H9 (cell line): Measurements from ENCODE around the gene AGO3. TPM values are rescaled to one million over a fixed set of nuclear protein-coding genes. Genes with fewer than 3 reads are reported as not detected.

Experiments
- DNase-seq: peaks from one replicate; pipeline ENCODE4 v3.0.0-alpha.2; 2017
- H2AFZ ChIP-seq: one replicate; pipeline ENCODE4 v1.6.1; 2013; ENCODE audit warnings: mild to moderate bottlenecking, low read length, control low read depth, moderate library complexity
- H2AK5ac ChIP-seq: 2 replicates; pipeline ENCODE4 v1.6.1; 2013; ENCODE audit warnings: low read length, control low read depth, mixed read lengths; ENCODE audit not compliant: insufficient read length
- H2BK120ac ChIP-seq: one replicate; pipeline ENCODE4 v1.6.1; 2013; ENCODE audit warnings: low read depth, mild to moderate bottlenecking, low read length, control low read depth, inconsistent platforms; ENCODE audit not compliant: poor library complexity, severe bottlenecking
- H2BK12ac ChIP-seq: 2 replicates; pipeline ENCODE4 v1.6.1; 2013; ENCODE audit warnings: low read length, control low read depth, mixed read lengths, low read depth; ENCODE audit not compliant: insufficient read length
- H2BK15ac ChIP-seq: 2 replicates; pipeline ENCODE4 v1.6.1; 2013; ENCODE audit warnings: low read depth, low read length, control low read depth
- H2BK20ac ChIP-seq: one replicate; pipeline ENCODE4 v1.6.1; 2013; ENCODE audit warnings: low read depth, mild to moderate bottlenecking, low read length, control low read depth, inconsistent platforms; ENCODE audit not compliant: poor library complexity, severe bottlenecking
- H2BK5ac ChIP-seq: 2 replicates; pipeline ENCODE4 v1.6.1; 2013; ENCODE audit warnings: low read length, control low read depth, mixed read lengths; ENCODE audit not compliant: insufficient read length
- H3K14ac ChIP-seq: 2 replicates; pipeline ENCODE4 v1.6.1; 2013; ENCODE audit warnings: low read length, control low read depth; ENCODE audit not compliant: insufficient read depth
- H3K18ac ChIP-seq: 2 replicates; pipeline ENCODE4 v1.6.1; 2013; ENCODE audit warnings: low read depth, mild to moderate bottlenecking, mixed read lengths, low read length, control low read depth; ENCODE audit not compliant: insufficient read length
- H3K23ac ChIP-seq: 2 replicates; pipeline ENCODE4 v1.6.1; 2013; ENCODE audit warnings: low read length, control low read depth, mixed read lengths, low read depth; ENCODE audit not compliant: insufficient read length
- H3K23me2 ChIP-seq: 2 replicates; pipeline ENCODE4 v1.6.1; 2013; ENCODE audit warnings: low read depth, mild to moderate bottlenecking, mixed read lengths, low read length, control low read depth; ENCODE audit not compliant: insufficient read length, poor library complexity, severe bottlenecking
- H3K27ac ChIP-seq: 2 replicates; pipeline ENCODE4 v1.5.1; 2013; ENCODE audit warnings: low read length, control low read depth, mixed read lengths, low read depth; ENCODE audit not compliant: insufficient read length
- H3K27me3 ChIP-seq: 2 replicates; pipeline ENCODE4 v1.6.1; 2013; ENCODE audit warnings: low read length, control low read depth, inconsistent platforms; ENCODE audit not compliant: insufficient read depth
- H3K4ac ChIP-seq: 2 replicates; pipeline ENCODE4 v1.6.1; 2013; ENCODE audit warnings: low read depth, mild to moderate bottlenecking, control low read depth, inconsistent platforms, low read length, moderate library complexity
- H3K4me1 ChIP-seq: 2 replicates; pipeline ENCODE4 v1.6.1; 2013; ENCODE audit warnings: low read length, control low read depth, inconsistent platforms; ENCODE audit not compliant: insufficient read depth
- H3K4me2 ChIP-seq: 2 replicates; pipeline ENCODE4 v1.6.1; 2013; ENCODE audit warnings: low read length, control low read depth, mixed read lengths; ENCODE audit not compliant: insufficient read length, insufficient read depth
- H3K56ac ChIP-seq: 2 replicates; pipeline ENCODE4 v1.6.1; 2013; ENCODE audit warnings: low read depth, mild to moderate bottlenecking, mixed read lengths, low read length, control low read depth; ENCODE audit not compliant: insufficient read length
- H3K79me1 ChIP-seq: 2 replicates; pipeline ENCODE4 v1.6.1; 2013; ENCODE audit warnings: low read depth, mild to moderate bottlenecking, moderate library complexity, low read length, control low read depth, inconsistent platforms; ENCODE audit not compliant: insufficient read depth, poor library complexity, severe bottlenecking
- H3K79me2 ChIP-seq: 2 replicates; pipeline ENCODE4 v1.6.1; 2013; ENCODE audit warnings: low read length, control low read depth, inconsistent platforms; ENCODE audit not compliant: insufficient read depth
- H3K9ac ChIP-seq: 2 replicates; pipeline ENCODE4 v1.6.1; 2013; ENCODE audit warnings: low read length, control low read depth, mixed read lengths; ENCODE audit not compliant: insufficient read length; ENCODE audit errors: extremely low read depth
- H3K9me3 ChIP-seq: one replicate; pipeline ENCODE4 v1.6.1; 2013; ENCODE audit warnings: low read depth, low read length, inconsistent platforms; ENCODE audit not compliant: control insufficient read depth
- H3T11ph ChIP-seq: one replicate; pipeline ENCODE4 v1.6.1; 2013; ENCODE audit warnings: mild to moderate bottlenecking, low read length, control low read depth, inconsistent platforms
- H4K20me1 ChIP-seq: one replicate; pipeline ENCODE4 v1.6.1; 2013; ENCODE audit not compliant: control insufficient read depth, insufficient read length, insufficient read depth
- H4K5ac ChIP-seq: 2 replicates; pipeline ENCODE4 v1.6.1; 2013; ENCODE audit warnings: low read depth, mild to moderate bottlenecking, mixed read lengths, low read length, control low read depth; ENCODE audit not compliant: insufficient read length
- H4K8ac ChIP-seq: replicated peaks from 2 replicates; pipeline ENCODE4 v1.6.1; 2013; ENCODE audit warnings: low read length, control low read depth, mixed read lengths, low read depth; ENCODE audit not compliant: insufficient read length
- H4K91ac ChIP-seq: 2 replicates; pipeline ENCODE4 v1.6.1; 2013; ENCODE audit warnings: low read depth, mild to moderate bottlenecking, moderate library complexity, mixed read lengths, low read length, control low read depth; ENCODE audit not compliant: insufficient read length
- H3K27ac Mint-ChIP-seq, 3 experiments: 2 replicates in 2 of 3; 3 replicates in 1 of 3; pipeline ENCODE4 v1.8.0; 2020 to 2021; ENCODE audit warnings: mixed read lengths in 3 of 3, mild to moderate bottlenecking in 1 of 3, moderate library complexity in 1 of 3
- H3K27me3 Mint-ChIP-seq: 2 replicates; pipeline ENCODE4 v1.8.0; 2021; ENCODE audit warnings: low read depth, mild to moderate bottlenecking, moderate library complexity, mixed read lengths
- H3K36me3 Mint-ChIP-seq, 3 experiments: 2 replicates in 2 of 3; 3 replicates in 1 of 3; pipeline ENCODE4 v1.8.0; 2020 to 2021; ENCODE audit warnings: low read depth in 3 of 3, mixed read lengths in 3 of 3; ENCODE audit not compliant: insufficient read depth in 1 of 3
- H3K4me1 Mint-ChIP-seq, 2 experiments: 2 replicates each; pipeline ENCODE4 v1.8.0; 2020; ENCODE audit warnings: mixed read lengths in 2 of 2
- H3K4me3 Mint-ChIP-seq, 2 experiments: 2 replicates in 1 of 2; 3 replicates in 1 of 2; pipeline ENCODE4 v1.8.0; 2020 to 2021; ENCODE audit warnings: mild to moderate bottlenecking in 2 of 2, mixed read lengths in 2 of 2, moderate library complexity in 1 of 2
- H3K9me3 Mint-ChIP-seq, 2 experiments: 2 replicates in 1 of 2; 3 replicates in 1 of 2; pipeline ENCODE4 v1.8.0; 2020; ENCODE audit warnings: mild to moderate bottlenecking in 2 of 2, mixed read lengths in 2 of 2, moderate library complexity in 1 of 2
- CTCF ChIP-seq: fragments of 200-600 bp; sonication (generic); conservative IDR thresholded peaks from 3 replicates; pipeline ENCODE4 v1.8.0; 2021; ENCODE audit warnings: antibody characterized with exemption, mild to moderate bottlenecking
- WGBS: extraction: QIAGEN DNeasy Blood & Tissue Kit; methylation state at CpG from one replicate; pipeline ENCODE4 v1.1.7; 2013; ENCODE audit warnings: missing lambda C conversion rate, low lambda C conversion rate, mixed read lengths; ENCODE audit not compliant: insufficient read length; ENCODE audit errors: extremely low coverage; 5-methylcytosine and 5-hydroxymethylcytosine counted together
- long read RNA-seq: library from polyadenylated mRNA; unstranded; transcript quantifications from one replicate; pipeline ENCODE4 v2.0.0, GENCODE V29; 2020
- total RNA-seq: library from RNA; stranded (reverse); gene quantifications from 2 replicates; pipeline ENCODE4 v1.2.1, GENCODE V29; 2021

AGO3 gene
- total RNA-seq = 23.6 and 27.0 TPM in 2 replicates
- long read RNA-seq, full-length matches to known transcripts = 38 of 85 reads
- long read RNA-seq, partial matches to known transcripts = 25 of 85 reads
- long read RNA-seq, other reads (novel, unspliced or antisense) = 22 of 85 reads

- Histone ChIP-seq H3K79me2 (peaks cover 12% of the 10 kb centered on the region; the same call in 1 of the 2 replicates), H2BK15ac (no peak within 1 kb of the TSS; the same call in 1 of the 2 replicates), H3K79me1 (no peaks in the 10 kb centered on the region), H3K4me1 (no peaks in the 10 kb centered on the region), H3K23ac (no peak within 1 kb of the TSS), H3T11ph (no peak within 1 kb of the TSS), H3K23me2 (peaks cover 11% of the 10 kb centered on the region), H3K18ac (peak within 1 kb of the TSS; percentile 49), H2AK5ac (no peak within 1 kb of the TSS), H3K4me2 (peak within 1 kb of the TSS; percentile 97), H3K9ac (peak within 1 kb of the TSS; percentile 88), H4K5ac (no peak within 1 kb of the TSS), H3K14ac (peak within 1 kb of the TSS; percentile 89), H3K27ac (peak within 1 kb of the TSS; percentile 68), H3K4ac (no peak within 1 kb of the TSS; the same call in 1 of the 2 replicates), H3K27me3 (no peaks in the 10 kb centered on the region), H2AFZ (no peak within 1 kb of the TSS), H3K9me3 (no peaks in the 10 kb centered on the region), H2BK120ac (no peak within 1 kb of the TSS), H4K8ac (no peak within 1 kb of the TSS), H2BK12ac (no peak within 1 kb of the TSS), H4K20me1 (no peaks in the 10 kb centered on the region), H3K56ac (no peak within 1 kb of the TSS), H2BK20ac (no peak within 1 kb of the TSS), H2BK5ac (no peak within 1 kb of the TSS), H4K91ac (no peak within 1 kb of the TSS)
- Mint-ChIP-seq H3K9me3 (no peaks in the 10 kb centered on the region), H3K36me3 (peaks cover 0 to 2% (median 0%) of the 10 kb centered on the region in 3 experiments; a peak in 3 of 7 replicates), H3K4me1 (peaks cover 28 to 32% of the 10 kb centered on the region in 2 experiments), H3K27me3 (no peaks in the 10 kb centered on the region; the same call in 1 of the 2 replicates), H3K4me3 (peak within 1 kb of the TSS; percentile 94 to 98), H3K27ac (peak within 1 kb of the TSS; percentile 97 to 98 (median 98))
- no peak for TF ChIP-seq CTCF
- no CpG with 5 or more reads among the region's 112 CpGs for WGBS
- peak; percentile 87 for DNase-seq
These were observed at the start of gene AGO3 for GRCh38 chr1:35930593-35931445. Gene AGO3 (plus strand): TSS chr1:35931105. CDS start chr1:35931427, 322 bp downstream.
